Ovary (tissue), 3 donors: Measurements from ENCODE around the gene LRP1.

Source experiments
- POLR2A ChIP-seq: fragments of 450-650 bp; IDR thresholded peaks from one replicate; pipeline ENCODE4 v1.6.1; 2017; ENCODE audit warnings: antibody characterized with exemption, mild to moderate bottlenecking, moderate library complexity
- TF ChIP-seq, protein P1 (sequence below), 3 donors: fragments of 450-650 bp in 2 of 3; fragments of 200-600 bp in 1 of 3; IDR thresholded peaks; one replicate each; pipeline versions ENCODE4 v1.5.1 to v1.8.0; 2016 to 2022; ENCODE audit warnings: antibody characterized with exemption in 3 of 3, mild to moderate bottlenecking in 1 of 3
- donor health status: DM: no; HTN: no; CAD: no.

DNA sequence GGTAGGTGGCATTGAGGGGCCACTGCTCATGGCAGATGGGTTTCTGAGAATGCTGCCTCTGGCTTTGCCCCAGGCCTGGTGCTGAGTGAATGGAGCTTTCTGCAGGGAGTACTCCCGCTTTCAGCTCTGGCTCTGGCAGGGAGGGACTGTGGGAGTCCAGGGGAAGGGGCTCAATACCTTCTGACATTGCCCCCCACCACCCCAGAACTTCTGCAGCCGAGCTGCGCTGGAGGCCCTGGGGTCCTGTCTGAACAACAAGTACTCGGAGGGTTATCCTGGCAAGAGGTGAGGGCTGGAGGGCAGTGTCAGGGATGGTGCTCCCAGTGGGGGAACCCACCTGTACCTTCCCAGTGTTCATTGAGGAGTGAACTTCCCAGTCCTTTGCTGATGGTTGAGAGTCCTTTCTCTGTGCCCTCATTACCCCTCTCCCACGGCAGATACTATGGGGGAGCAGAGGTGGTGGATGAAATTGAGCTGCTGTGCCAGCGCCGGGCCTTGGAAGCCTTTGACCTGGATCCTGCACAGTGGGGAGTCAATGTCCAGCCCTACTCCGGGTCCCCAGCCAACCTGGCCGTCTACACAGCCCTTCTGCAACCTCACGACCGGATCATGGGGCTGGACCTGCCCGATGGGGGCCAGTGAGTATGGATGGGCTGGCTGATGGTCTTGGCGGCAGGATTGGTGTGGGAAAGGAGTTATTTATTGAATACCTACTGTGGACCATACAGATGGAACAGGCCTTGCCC lies 103.2 kb downstream of the LRP1 start:
- TF ChIP-seq, protein P1, sequence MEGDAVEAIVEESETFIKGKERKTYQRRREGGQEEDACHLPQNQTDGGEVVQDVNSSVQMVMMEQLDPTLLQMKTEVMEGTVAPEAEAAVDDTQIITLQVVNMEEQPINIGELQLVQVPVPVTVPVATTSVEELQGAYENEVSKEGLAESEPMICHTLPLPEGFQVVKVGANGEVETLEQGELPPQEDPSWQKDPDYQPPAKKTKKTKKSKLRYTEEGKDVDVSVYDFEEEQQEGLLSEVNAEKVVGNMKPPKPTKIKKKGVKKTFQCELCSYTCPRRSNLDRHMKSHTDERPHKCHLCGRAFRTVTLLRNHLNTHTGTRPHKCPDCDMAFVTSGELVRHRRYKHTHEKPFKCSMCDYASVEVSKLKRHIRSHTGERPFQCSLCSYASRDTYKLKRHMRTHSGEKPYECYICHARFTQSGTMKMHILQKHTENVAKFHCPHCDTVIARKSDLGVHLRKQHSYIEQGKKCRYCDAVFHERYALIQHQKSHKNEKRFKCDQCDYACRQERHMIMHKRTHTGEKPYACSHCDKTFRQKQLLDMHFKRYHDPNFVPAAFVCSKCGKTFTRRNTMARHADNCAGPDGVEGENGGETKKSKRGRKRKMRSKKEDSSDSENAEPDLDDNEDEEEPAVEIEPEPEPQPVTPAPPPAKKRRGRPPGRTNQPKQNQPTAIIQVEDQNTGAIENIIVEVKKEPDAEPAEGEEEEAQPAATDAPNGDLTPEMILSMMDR (IDR thresholded peaks at IDR 0.05), result no peak
- TF ChIP-seq POLR2A, result no peak
